ENCODE data around the gene CCL25. TPM values are rescaled to one million over a fixed set of nuclear protein-coding genes. Genes with fewer than 3 reads are reported as not detected.

The CCL25 gene
- total and polyA plus RNA-seq, 9 of the 15 experiments (the other 6 are each of a cell fraction or from before 2014, with no cell fraction given): 0.15 TPM; not detected in 8

DNA sequence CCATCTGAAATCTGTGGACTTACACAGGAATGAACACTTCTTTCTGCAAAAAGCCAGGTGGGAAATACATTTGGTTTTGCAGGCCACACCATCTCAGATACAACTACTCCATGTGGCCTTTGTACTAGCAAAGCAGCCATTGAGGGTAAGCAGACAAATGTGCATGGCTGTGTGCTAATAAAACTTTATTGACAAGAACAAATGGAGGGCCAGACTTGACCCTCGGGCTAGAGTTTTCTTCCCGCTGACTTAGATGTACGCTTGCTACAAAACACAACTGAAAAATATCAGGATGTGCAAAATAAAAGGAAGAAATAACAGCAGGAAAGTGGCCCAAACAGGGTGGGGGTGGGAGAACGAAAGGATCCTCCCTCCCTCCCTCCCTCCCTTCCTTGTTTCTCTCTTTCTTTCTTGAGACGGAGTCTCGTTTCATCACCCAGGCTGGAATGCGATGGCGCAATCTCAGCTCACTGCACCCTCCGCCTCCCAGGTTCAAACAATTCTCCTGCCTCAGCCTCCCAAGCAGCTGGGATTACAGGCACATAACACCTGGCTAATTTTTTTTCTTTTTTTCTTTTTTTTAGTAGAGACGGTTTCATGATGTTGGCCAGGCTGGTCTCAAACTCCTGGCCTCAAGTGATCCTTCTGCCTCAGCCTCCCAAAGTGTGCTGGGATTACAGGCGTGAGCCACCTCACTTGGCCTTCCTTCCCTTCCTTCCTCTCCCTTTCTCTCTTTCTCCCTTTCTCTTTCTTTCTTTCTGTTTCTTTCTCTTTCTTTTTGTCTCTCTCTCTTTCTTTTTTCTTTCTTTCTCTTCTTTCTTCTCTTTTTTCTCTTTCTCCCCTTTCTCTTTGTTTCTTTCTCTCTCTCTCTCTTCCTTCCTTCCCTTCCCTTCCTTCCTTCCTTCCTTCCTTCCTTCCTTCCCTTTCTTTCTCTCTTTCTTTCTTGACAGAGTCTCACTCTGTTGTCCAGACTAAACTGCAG, 29.3 kb downstream of the CCL25 start (continued):
- TF ChIP-seq WHSC1 (IDR thresholded peaks at IDR 0.05; ENCODE audit: low read length) (no peak), TRIM24 (IDR thresholded peaks at IDR 0.05) (peak; percentile 87 to 90; a peak in 3 of 4 replicates), ZNF780A (CRISPR knock-in tag; IDR thresholded peaks at IDR 0.05) (no peak), ZNF212 (CRISPR knock-in tag; IDR thresholded peaks at IDR 0.05) (no peak), MAZ (CRISPR knock-in tag; conservative IDR thresholded peaks at IDR 0.05 in 1 of 2, IDR thresholded peaks at IDR 0.05 in 1 of 2) (0 out of 4 replicates have a peak, but pooled peaks of 1 of the 2 experiments have one; percentile 25), NR2F6 (CRISPR knock-in tag; IDR thresholded peaks at IDR 0.05) (no peak), ZNF316 (IDR thresholded peaks at IDR 0.05) (no peak), EHMT2 (IDR thresholded peaks at IDR 0.05) (no peak), BCL6 (CRISPR knock-in tag; IDR thresholded peaks at IDR 0.05) (no peak), SIN3A (IDR thresholded peaks at IDR 0.05; ENCODE audit: borderline replicate concordance in 2 of 2, control insufficient read depth in 1 of 2, low read depth in 2 of 2, low read length in 2 of 2) (no peak), HMG20B (CRISPR knock-in tag; IDR thresholded peaks at IDR 0.05) (no peak), POLR2H (tag; IDR thresholded peaks at IDR 0.05; ENCODE audit: low read depth) (no peak), NFRKB (IDR thresholded peaks at IDR 0.05; ENCODE audit: low read depth) (peak; percentile 70; the same call in 1 of the 2 replicates), ZNF778 (CRISPR knock-in tag; IDR thresholded peaks at IDR 0.05) (no peak), KDM2B (CRISPR knock-in tag; IDR thresholded peaks at IDR 0.05) (no peak), NEUROD1 (IDR thresholded peaks at IDR 0.05; ENCODE audit: borderline replicate concordance, low read depth, low read length, partially characterized antibody) (no peak), ZFP1 (CRISPR knock-in tag; IDR thresholded peaks at IDR 0.05) (no peak)
- TF ChIP-seq, protein P1, sequence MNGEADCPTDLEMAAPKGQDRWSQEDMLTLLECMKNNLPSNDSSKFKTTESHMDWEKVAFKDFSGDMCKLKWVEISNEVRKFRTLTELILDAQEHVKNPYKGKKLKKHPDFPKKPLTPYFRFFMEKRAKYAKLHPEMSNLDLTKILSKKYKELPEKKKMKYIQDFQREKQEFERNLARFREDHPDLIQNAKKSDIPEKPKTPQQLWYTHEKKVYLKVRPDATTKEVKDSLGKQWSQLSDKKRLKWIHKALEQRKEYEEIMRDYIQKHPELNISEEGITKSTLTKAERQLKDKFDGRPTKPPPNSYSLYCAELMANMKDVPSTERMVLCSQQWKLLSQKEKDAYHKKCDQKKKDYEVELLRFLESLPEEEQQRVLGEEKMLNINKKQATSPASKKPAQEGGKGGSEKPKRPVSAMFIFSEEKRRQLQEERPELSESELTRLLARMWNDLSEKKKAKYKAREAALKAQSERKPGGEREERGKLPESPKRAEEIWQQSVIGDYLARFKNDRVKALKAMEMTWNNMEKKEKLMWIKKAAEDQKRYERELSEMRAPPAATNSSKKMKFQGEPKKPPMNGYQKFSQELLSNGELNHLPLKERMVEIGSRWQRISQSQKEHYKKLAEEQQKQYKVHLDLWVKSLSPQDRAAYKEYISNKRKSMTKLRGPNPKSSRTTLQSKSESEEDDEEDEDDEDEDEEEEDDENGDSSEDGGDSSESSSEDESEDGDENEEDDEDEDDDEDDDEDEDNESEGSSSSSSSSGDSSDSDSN (IDR thresholded peaks at IDR 0.05; ENCODE audit: borderline replicate concordance in 1 of 2, low read depth in 2 of 2, low read length in 2 of 2): no peak
- TF ChIP-seq, protein P2, sequence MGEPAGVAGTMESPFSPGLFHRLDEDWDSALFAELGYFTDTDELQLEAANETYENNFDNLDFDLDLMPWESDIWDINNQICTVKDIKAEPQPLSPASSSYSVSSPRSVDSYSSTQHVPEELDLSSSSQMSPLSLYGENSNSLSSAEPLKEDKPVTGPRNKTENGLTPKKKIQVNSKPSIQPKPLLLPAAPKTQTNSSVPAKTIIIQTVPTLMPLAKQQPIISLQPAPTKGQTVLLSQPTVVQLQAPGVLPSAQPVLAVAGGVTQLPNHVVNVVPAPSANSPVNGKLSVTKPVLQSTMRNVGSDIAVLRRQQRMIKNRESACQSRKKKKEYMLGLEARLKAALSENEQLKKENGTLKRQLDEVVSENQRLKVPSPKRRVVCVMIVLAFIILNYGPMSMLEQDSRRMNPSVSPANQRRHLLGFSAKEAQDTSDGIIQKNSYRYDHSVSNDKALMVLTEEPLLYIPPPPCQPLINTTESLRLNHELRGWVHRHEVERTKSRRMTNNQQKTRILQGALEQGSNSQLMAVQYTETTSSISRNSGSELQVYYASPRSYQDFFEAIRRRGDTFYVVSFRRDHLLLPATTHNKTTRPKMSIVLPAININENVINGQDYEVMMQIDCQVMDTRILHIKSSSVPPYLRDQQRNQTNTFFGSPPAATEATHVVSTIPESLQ (CRISPR knock-in tag; IDR thresholded peaks at IDR 0.05): no peak
- TF ChIP-seq, protein P3, sequence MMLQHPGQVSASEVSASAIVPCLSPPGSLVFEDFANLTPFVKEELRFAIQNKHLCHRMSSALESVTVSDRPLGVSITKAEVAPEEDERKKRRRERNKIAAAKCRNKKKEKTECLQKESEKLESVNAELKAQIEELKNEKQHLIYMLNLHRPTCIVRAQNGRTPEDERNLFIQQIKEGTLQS (IDR thresholded peaks at IDR 0.05): peak; percentile 74
- TF ChIP-seq, protein P3 (CRISPR knock-in tag; conservative IDR thresholded peaks at IDR 0.05): no peak
- TF ChIP-seq, protein P4, sequence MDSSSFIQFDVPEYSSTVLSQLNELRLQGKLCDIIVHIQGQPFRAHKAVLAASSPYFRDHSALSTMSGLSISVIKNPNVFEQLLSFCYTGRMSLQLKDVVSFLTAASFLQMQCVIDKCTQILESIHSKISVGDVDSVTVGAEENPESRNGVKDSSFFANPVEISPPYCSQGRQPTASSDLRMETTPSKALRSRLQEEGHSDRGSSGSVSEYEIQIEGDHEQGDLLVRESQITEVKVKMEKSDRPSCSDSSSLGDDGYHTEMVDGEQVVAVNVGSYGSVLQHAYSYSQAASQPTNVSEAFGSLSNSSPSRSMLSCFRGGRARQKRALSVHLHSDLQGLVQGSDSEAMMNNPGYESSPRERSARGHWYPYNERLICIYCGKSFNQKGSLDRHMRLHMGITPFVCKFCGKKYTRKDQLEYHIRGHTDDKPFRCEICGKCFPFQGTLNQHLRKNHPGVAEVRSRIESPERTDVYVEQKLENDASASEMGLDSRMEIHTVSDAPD (CRISPR knock-in tag; IDR thresholded peaks at IDR 0.05): no peak
